OCI-LY7 (cell line): ENCODE measurements around the gene CAPZA2.

Experiments
- EZH2phosphoT487 ChIP-seq: fragments of 200-600 bp; sonication (generic); IDR thresholded peaks from 2 replicates; pipeline ENCODE4 v1.6.1; 2018; ENCODE audit warnings: low read depth, borderline replicate concordance, mild to moderate bottlenecking, mixed run types, antibody characterized with exemption, low read length, moderate library complexity, mixed read lengths
- TF ChIP-seq, protein P1 (sequence below): fragments of 200-600 bp; sonication (generic); conservative IDR thresholded peaks from 2 replicates; pipeline ENCODE4 v1.5.1; 2014; ENCODE audit warnings: mild to moderate bottlenecking, antibody characterized with exemption, low read length, moderate library complexity, mixed read lengths

DNA sequence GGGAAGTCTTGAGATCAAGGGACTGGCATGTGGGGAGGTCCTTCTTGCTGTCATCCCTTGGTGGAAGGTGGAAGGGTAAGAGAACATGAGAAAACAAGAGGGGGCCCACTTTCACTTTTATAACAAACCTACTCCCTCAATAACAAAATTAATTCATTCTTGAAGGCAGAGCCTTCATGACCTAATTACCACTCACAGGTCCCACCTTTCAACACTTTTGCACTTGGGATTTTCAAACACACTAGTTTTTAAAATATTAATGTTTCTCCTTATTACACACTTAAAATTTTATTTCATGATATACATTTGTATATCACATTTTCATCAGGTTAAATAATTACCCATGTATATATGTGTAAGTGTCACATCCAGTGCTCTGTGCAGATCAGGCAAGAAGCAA lies 93.0 kb downstream of the CAPZA2 start:
- TF ChIP-seq, protein P1, sequence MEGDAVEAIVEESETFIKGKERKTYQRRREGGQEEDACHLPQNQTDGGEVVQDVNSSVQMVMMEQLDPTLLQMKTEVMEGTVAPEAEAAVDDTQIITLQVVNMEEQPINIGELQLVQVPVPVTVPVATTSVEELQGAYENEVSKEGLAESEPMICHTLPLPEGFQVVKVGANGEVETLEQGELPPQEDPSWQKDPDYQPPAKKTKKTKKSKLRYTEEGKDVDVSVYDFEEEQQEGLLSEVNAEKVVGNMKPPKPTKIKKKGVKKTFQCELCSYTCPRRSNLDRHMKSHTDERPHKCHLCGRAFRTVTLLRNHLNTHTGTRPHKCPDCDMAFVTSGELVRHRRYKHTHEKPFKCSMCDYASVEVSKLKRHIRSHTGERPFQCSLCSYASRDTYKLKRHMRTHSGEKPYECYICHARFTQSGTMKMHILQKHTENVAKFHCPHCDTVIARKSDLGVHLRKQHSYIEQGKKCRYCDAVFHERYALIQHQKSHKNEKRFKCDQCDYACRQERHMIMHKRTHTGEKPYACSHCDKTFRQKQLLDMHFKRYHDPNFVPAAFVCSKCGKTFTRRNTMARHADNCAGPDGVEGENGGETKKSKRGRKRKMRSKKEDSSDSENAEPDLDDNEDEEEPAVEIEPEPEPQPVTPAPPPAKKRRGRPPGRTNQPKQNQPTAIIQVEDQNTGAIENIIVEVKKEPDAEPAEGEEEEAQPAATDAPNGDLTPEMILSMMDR = no peak
- no peak for TF ChIP-seq EZH2phosphoT487
